Measurements from ENCODE around the gene NOA1.

The NOA1 gene

GRCh38 chr4:56977321-56978012 is at the start of gene NOA1:
Gene NOA1, minus strand, starts transcription at chr4:56977606. Its CDS starts 21 bp downstream, at chr4:56977585.
- peak; percentile 99 for DNase-seq

DNA sequence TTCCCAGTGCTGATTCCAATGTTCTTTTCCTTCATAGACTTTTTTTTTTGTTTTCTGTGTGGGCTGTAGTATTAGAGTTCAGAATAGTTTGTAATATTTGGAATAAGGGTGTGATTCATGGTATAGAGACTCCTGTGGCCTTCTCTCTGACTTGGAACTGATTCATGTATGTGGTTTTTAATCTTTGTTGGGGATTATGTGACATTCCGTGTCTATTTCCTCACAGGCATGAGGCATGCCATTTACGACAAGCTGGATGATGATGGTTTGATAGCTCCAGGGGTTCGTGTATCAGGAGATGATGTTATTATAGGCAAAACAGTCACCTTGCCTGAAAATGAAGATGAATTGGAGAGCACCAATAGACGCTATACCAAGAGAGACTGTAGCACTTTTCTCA is 45.7 kb upstream of the NOA1 start:
- peak; percentile 97 for DNase-seq

GRCh38 chr4:57020467-57021101 is 43.2 kb upstream of the NOA1 start:
- DNase-seq = peak; percentile 87

DNA sequence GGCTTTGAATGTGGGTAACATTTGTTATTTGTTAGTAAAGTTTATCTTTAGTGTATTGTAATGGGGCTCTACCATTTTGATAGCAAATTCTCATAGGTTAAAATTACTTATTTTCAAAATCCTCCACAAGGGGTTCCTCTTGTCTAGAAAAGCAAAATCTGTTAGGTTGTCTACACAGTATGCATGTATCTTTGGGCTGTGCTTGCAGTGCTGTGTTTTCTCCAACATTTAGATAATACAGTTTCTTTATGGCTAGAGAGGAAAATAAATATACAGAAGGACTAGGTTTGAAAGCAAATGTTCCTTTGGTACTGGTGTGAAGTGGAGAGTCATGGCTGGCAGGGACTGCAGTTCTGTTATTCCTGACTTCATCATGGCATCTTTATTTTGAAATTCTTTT is 41.6 kb upstream of the NOA1 start:
- DNase-seq = no peak

DNA sequence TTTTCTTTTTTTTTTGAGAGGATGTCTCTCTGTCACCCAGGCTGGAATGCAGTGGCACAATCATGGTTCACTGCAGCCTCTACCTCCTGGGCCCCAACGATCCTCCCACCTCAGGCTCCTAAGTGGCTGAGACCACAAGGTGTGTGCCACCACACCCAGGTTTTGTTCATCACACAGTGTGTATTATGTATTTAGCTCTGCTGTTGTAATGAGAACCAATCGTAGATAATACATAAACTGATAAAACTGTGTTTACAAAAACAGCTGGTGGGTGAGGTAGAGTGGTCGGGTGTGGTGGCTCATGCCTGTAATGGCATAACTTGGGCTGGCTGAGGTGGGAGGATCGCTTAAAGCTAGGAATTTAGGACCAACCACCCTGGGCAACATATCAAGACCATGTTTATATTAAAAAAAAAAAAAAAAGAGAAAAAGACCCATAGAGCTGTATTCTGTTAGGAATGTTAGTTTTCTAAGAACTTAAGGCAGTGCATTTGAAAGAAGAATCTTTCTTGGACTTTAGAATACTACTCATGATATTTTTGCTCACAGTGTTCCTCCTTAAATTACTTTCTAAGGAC is 36.2 kb upstream of the NOA1 start:
- no peak for DNase-seq

- no peak for DNase-seq
These were observed 22.3 kb upstream of the NOA1 start for GRCh38 chr4:56999751-57000150.

DNA sequence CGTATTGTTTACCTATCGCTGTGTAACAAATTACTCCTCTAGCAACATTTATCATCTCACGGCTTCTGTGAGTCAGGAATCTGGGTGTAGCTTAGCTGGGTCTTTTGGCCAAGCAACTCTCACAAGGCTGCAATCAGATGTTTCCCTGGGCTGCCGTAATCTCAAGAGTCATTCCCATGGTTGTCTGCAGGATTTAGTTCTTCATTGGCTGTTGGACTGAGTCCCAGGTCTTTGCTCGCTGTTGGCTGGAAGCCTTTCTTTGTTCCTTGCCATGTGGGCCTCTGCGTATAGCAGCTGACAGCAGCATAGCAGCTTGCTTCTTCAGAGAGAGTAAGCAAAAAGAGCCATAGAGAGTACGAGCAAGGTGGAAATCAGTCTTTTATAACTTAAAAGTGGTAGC is 18.1 kb upstream of the NOA1 start:
- DNase-seq = peak; percentile 85

GRCh38 chr4:56990109-56990905 is 12.9 kb upstream of the NOA1 start:
- DNase-seq = peak; percentile 62

DNA sequence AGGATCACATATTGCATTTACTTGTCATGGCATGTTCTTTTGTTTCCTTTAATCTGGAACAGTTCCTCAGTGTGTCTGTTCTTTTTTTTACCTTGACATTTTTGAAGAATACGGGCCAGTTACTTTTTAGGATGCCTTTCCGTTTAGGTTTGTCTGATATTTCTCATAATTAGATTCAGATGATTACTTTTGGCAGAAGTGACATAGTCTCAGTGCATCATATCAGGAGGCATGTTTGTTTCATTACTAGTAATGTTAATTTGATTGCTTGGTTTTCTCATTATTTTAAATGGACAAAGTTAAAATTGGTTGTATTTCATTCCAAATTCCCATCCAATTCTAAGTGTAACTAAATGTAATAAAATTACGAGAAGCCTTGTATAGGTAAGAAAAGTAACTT is 9.5 kb upstream of the NOA1 start:
- no peak for DNase-seq

DNA sequence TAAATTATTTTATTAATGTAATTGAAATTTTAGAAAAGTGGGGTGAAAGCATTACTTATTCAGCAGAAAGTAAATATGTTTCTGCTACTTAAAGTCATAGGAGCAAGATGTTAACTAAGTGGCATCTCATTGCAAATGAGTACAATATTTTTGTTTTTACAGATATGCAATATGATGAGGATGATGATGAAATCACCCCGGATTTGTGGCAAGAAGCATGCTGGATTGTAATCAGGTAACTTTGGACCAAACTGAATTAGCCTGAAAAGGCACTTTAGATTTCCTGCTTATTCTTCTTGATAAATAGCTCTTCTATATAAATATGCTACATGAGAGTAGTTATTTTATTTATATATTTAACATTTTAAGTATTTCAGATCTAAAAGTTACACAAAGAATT is 8.8 kb upstream of the NOA1 start:
- DNase-seq = no peak

- DNase-seq = no peak
These were observed 4.4 kb upstream of the NOA1 start for GRCh38 chr4:56981795-56982201.

DNA sequence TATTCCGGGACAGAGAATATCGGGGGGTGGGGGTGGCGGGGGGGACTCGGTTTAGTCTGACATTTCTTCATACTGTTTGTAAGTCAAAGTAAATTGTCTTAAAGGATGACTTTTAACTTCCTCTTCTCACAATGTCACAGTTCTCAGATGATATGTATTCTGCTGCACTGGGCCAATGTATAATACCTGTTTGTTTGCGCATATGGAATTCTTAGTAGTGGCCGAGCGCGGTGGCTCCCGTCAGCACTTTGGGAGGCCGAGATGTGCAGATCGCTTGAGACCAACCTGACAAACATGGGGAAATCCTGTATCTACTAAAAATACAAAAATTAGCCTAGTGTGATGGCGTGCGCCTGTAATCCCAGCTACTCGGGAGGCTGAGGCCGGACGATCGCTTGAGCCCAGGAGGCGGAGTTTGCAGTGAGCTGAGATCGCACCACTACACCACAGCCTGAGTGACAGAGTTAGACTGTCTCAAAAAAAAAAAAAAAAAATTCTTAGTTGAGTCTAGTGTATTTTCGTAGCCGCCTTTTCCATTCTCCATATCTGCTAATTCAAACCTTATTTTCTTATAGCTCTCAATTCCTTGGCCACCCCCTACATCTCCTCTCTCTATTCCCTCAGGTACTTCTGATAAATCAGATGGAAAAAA is 2.1 kb upstream of the NOA1 start:
- peak; percentile 14 for DNase-seq

DNA sequence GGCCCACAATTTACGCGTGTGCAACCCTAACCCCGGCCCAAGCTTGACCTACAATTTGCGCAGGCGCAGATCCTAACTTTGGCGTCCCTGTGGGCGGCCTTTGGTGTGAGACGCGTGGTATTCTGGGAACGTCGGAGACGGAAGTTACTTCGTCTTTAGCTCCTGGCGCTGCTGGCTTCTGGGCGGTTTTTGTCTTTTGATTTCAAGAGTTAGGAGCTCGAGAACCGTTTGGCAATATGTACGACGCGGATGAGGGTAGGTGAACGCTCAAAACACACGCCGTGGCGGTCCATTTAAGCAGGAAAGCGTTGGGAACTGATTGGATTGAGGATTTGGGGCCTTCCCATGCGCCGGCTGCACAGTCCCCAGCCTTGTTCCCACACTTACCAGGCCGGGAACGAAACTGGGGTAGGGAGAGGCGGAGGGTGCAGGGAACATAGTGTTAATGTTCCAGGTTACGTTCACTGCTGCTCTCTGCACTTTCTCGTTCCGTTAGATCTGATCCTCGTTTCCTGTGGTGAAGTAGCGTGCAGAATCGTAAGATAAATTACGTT is 1.4 kb upstream of the NOA1 start, which contains the start of gene POLR2B:
TSS of gene POLR2B (plus strand) at position 147 of the 554 bp plus-strand sequence. CDS start at position 237, 90 bp downstream.
- DNase-seq = peak; percentile 91

GRCh38 chr4:56976837-56977320 is 527 bp downstream of the NOA1 start:
- DNase-seq = no peak

DNA sequence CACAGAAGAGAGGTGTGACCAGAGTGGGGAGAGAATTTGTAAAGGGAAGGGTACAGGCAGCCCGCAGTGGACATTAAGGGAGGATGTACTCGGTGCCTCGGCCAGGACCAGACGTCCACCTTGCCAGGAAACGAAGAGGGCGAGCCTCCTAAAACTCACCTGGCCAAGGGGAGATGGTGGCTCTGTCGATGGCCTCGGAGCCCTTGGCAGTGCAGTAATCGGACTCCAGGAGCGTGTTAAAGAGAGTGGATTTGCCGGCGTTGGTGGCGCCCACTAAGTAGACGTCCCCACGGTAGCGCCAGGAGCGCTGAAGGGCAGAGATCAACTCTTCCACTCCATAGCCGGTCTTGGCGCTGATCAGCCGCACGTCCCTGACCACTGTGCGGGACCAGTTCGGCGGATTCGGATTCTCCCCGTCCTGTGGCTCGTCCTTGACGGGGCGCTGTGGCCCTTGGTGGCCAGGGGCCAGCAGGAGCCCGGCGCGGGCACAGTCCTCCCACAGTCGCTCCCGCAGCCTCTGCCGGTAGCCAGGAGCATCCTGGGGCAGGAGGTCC is 1.0 kb downstream of the NOA1 start:
- DNase-seq = no peak

- no peak for DNase-seq
These were observed 4.1 kb downstream of the NOA1 start for GRCh38 chr4:56973336-56973735.

- DNase-seq = no peak
These were observed 4.6 kb downstream of the NOA1 start for GRCh38 chr4:56972809-56973208.

DNA sequence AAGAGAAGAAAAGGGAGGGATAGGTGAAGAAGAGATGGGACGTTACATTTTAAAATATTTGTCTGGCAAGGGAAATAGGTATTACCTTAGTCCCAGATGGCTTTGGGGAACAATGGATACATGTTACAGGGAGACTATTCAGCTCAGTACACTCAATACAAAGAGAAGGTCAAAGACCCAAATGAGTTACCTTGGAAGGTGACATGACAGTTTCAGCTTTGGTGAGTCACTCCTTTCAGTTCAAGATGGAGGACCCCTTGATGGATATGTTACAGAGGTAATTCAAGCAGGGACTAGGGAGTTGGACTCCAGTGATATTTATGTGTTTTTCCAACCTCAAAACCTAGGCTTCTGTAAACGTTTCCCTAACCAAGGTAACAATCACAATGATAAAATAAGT is 5.0 kb downstream of the NOA1 start:
- DNase-seq = no peak

GRCh38 chr4:56971383-56971782 is 6.0 kb downstream of the NOA1 start:
- DNase-seq = no peak

DNA sequence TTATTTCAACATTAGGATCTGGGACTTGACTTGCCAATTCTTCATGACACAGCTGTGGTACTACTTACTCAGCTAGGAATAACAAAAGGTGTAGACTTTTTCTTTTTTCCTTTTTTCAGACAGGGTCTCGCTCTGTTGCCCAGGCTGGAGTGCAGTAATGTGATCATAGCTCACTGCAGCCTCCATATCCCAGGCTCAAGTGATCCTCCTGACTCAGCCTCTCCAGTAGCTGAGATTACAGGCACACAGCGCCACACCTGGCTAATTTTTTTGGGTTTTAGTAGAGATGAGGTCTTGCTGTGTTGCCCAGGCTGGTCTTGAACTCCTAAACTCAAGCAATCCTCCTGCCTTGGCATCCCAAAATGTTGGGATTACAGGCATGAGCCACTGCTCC is 16.3 kb downstream of the NOA1 start:
- DNase-seq = no peak

- DNase-seq = no peak
These were observed 18.3 kb downstream of the NOA1 start for GRCh38 chr4:56959100-56959499.

- peak; percentile 90 for DNase-seq
These were observed 19.3 kb downstream of the NOA1 start for GRCh38 chr4:56958111-56958517.

Measured in fibroblast of skin of right quadriceps (primary cell).